Mucosa of stomach (tissue), 1 donor: ENCODE data around the gene YIPF2.

Source experiments
- H3K27me3 ChIP-seq: one replicate; pipeline ENCODE4 v1.7.0; 2013; ENCODE audit warnings: mild to moderate bottlenecking, low read length; ENCODE audit not compliant: control insufficient read depth, insufficient read depth
- H3K36me3 ChIP-seq: one replicate; pipeline ENCODE4 v1.7.0; 2013; ENCODE audit warnings: low read length; ENCODE audit not compliant: control insufficient read depth, insufficient read depth
- H3K4me1 ChIP-seq: one replicate; pipeline ENCODE4 v1.7.0; 2013; ENCODE audit warnings: mild to moderate bottlenecking, low read length; ENCODE audit not compliant: control insufficient read depth, insufficient read depth
- H3K4me3 ChIP-seq: one replicate; pipeline ENCODE4 v1.7.0; 2013; ENCODE audit warnings: low read length
- H3K9ac ChIP-seq: one replicate; pipeline ENCODE4 v1.7.0; 2013; ENCODE audit warnings: mild to moderate bottlenecking, low read length, moderate library complexity
- H3K9me3 ChIP-seq: one replicate; pipeline ENCODE4 v1.7.0; 2013; ENCODE audit warnings: mild to moderate bottlenecking, low read length, moderate library complexity; ENCODE audit not compliant: control insufficient read depth
- donor health status: Pancreatic carcinoma.

YIPF2 gene

DNA sequence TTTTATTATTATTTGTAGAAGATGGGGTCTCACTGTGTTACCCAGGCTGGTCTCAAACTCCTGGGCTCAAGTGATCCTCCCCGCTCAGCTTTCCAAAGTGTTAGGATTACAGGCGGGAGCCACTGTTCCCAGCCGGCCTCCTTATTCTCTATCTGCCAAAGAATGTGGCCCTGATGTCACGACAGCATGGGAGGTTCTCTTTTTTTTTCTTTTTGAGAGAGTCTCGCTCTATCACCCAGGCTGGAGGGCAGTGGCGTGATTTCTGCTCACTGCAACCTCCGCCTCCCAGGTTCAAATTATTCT lies 33.6 kb downstream of the YIPF2 start:
- peaks cover 39% of the 10 kb centered on the region for H3K4me1 ChIP-seq
- H3K9me3 ChIP-seq, result no peaks in the 10 kb centered on the region
- no peak overlapping the region for H3K9ac ChIP-seq
- no peaks in the 10 kb centered on the region for H3K36me3 ChIP-seq
- H3K27me3 ChIP-seq, result no peaks in the 10 kb centered on the region
- H3K4me3 ChIP-seq, result no peak overlapping the region

DNA sequence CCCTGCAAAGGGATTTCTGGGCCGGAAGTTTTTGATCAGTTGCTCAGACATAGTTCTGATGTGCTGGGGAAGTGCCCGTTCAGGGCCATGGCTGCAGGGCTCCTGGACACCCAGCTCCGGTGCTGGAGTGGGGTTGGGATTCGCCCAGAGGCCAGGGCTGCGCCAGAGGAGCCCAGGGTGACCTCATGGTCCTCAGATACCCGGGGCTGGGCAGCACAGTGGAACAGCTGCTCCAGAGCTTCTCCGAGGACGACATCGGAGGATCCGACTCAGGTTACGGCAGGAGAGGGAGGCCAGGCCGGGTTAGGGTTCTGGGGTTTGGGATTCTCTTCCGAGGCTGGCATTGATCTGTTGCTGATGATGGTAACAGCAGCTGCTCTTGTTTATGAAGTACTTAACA lies 36.2 kb downstream of the YIPF2 start:
- Histone ChIP-seq H3K27me3 (no peaks in the 10 kb centered on the region), H3K36me3 (no peaks in the 10 kb centered on the region), H3K4me3 (no peak overlapping the region), H3K9me3 (no peaks in the 10 kb centered on the region), H3K4me1 (peaks cover 27% of the 10 kb centered on the region), H3K9ac (no peak overlapping the region)

DNA sequence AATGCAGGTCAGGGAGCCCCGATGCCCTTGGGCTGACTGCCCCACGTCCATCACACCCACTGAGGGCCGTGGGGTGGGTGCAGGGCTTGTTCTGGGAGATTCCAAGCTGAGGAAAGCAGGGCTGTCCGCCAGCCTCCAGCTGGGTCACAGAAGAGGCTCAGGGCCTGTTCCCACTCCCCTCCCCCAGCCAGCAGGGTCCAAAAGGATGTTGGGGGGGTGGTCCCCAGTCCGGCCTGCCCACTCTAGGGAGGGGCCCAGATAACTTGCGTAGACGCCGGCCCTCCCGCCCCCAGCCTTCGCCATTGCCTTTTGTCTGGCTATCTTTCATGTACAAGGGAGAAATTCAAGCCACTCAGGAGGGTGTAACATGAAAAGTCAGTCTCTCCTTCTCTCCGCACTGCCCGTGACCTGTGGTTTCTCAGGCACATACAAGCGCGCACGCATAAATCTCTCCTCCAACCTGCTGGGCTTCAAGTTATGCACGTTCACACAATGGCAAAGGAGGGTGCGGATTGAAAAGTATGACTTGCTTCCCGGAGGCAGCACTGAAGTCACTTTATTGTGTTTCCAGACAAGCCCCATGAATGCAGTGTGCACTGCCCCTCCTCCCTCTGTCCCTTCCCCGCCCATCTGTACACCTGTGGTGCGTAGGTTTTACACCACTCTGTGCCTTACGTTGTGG lies 36.9 kb downstream of the YIPF2 start:
- Histone ChIP-seq H3K4me3 (no peak overlapping the region), H3K36me3 (no peaks in the 10 kb centered on the region), H3K9me3 (no peaks in the 10 kb centered on the region), H3K9ac (peak overlapping the region; percentile 10), H3K4me1 (peaks cover 20% of the 10 kb centered on the region), H3K27me3 (no peaks in the 10 kb centered on the region)

DNA sequence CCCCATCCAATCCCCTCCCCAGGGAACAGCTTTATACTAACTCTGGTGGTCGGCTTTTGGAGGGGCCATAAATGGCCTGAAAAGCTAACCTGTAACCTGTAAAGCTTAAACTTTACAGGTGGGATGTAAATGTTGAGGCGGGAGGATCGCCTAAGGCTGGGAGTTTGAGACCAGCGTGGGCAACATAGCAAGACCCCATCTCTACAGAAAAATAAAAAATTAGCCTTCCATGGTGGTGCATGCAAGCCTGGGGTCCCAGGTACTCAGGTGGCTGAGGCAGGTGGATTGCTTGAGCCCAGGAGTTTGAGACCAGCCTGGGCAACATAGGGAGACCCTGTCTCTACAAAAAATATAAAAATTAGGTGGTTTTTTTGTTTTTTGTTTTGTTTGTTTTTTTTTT lies 38.6 kb downstream of the YIPF2 start:
- Histone ChIP-seq H3K4me3 (no peak overlapping the region), H3K36me3 (no peaks in the 10 kb centered on the region), H3K27me3 (no peaks in the 10 kb centered on the region), H3K4me1 (peaks cover 16% of the 10 kb centered on the region), H3K9me3 (no peaks in the 10 kb centered on the region), H3K9ac (no peak overlapping the region)

DNA sequence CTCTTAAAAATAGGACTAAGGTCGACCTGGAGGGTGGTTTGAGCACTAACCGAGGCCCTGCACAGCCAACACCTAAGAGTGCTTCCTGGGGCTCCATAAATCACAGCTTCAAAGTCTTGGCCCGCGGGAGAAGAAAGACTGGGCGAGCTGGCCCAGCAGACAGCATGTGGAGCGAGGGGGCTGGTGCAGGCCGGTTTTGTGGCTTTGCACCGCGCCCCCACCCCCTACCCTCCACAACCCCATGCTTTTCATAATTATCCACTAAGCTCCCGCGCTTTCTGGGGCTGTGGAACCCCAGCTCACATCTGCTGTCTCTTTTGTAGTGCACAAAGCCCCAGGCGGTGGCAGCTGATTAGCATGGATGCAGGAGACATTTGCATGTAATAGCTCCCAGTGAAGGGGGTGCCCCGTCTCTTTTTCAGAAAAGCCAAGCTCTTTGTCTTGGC lies 40.0 kb downstream of the YIPF2 start:
- Histone ChIP-seq H3K4me1 (peaks cover 16% of the 10 kb centered on the region), H3K27me3 (no peaks in the 10 kb centered on the region), H3K36me3 (no peaks in the 10 kb centered on the region), H3K9me3 (no peaks in the 10 kb centered on the region), H3K4me3 (no peak overlapping the region), H3K9ac (no peak overlapping the region)

DNA sequence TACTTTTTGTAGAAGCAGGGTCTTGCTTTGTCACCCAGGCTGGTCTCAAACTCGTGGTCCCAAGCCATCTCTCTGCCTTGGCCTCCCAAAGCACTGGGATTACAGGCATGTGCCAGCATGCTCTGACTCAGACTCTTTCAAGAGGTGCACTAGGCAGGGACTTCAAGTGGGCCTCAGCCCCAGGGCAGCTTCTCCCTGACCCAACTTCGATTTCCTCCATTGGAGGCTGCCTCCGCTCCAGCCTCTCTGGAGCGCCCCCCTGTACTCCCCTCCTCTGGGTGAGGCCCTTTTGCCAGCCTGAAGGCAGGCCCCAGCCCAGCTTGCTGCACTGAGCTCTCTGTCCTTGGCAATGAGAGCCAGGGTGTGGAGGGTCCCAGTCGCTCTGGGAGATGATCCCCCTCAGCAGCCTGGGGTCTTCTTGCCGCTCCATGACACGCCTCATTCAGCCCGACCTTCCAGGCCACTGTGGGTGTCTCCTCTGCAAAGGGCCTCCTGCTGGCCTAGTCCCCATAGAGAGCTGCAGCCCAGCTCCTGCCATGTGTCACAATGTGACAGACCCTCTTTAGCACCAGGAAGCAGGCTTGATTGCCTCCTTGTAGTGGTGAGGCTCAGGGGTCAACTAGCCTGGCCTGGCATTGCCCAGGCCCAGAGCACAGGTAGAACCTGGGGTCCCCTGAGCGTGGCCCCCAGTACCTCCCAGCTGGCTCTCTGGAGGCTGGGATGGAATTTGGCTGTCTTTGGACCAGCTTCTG lies 40.6 kb downstream of the YIPF2 start:
- Histone ChIP-seq H3K4me1 (peaks cover 16% of the 10 kb centered on the region), H3K4me3 (no peak overlapping the region), H3K9me3 (no peaks in the 10 kb centered on the region), H3K36me3 (no peaks in the 10 kb centered on the region), H3K9ac (no peak overlapping the region), H3K27me3 (no peaks in the 10 kb centered on the region)

DNA sequence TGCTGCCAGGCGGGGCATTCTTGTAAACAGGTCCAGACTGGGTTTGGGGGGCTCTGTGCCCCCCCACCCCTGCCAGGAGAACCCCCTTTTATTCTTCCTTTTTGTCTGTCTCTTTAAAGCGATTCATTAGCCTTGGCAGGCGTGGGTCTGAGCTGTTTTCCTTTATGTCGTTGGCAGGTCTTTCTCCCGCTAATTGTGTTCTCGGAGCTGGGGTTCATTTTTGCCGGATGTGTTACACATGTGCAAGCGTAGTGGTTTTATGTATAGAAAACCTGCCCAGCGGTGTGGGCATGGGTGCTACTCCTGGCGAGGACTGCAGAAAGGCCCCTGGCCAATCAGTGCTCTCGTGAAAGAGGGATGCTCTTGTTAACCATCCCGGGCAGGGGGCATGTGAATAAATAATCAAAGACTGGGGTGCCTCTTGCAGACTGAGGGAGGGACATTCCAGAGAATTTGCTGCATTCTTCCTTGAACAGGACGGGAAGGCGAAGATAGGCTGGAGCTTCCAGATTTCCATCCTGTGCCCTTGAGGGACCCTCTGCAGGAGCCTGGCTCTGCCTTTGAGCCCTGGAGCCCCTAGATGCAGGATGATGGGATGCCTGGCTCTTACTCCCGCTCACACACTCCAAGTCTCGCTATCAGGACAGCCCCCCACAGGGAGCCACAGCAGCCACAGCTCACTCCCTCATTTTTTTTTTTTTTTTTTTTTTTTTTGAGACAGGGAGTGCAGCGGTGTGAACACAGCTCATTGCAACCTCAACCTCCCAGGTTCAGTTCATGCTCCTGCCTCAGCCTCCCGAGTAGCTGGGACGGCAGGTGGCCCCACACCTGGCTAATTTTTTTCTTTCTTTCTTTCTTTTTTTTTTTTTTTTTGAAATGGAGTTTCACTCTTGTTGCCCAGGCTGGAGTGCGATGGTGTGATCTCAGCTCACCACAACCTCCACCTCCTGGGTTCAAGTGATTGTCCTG lies 43.0 kb downstream of the YIPF2 start:
- no peaks in the 10 kb centered on the region for H3K27me3 ChIP-seq
- no peaks in the 10 kb centered on the region for H3K36me3 ChIP-seq
- H3K9me3 ChIP-seq, result no peaks in the 10 kb centered on the region
- no peak overlapping the region for H3K9ac ChIP-seq
- peaks cover 8% of the 10 kb centered on the region for H3K4me1 ChIP-seq
- no peak overlapping the region for H3K4me3 ChIP-seq

DNA sequence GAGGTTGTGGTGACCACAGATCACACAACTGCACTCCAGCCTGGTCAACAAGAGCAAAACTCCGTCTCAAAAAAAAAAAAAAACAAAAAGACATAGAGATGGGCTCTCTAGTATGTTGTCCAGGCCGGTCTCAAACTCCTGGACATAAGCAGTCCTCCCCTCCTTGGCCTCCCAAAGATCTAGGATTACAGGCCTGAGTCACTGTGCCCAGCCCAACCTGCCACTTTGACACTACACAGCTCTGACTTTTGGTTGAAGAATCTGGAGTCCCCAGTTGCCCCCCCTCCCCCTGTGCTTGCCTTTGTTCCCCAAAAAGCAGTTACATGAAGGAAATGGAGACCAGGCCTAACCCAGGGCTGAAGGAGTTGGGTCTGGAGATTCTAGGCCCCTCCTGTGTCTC lies 44.2 kb downstream of the YIPF2 start:
- Histone ChIP-seq H3K9me3 (no peaks in the 10 kb centered on the region), H3K4me1 (peaks cover 11% of the 10 kb centered on the region), H3K9ac (no peak overlapping the region), H3K36me3 (no peaks in the 10 kb centered on the region), H3K4me3 (no peak overlapping the region), H3K27me3 (no peaks in the 10 kb centered on the region)

DNA sequence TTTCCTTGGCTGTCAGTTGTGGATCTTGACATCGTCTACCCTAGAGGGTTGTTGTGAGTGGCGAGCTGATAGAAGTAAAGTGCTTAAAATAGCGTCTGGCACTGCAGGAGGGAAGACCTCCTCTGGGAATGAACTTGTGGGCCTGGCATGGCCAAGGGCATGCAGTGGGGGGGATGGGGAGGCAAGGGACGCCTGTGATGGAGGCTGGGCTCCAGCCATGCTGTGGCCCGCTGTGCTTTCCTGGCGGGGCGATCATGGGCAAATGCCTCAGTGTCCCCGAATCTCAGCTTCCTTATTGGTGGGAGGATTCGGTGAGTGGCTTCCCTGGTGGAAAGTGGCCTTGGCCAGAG lies 46.4 kb downstream of the YIPF2 start:
- Histone ChIP-seq H3K27me3 (no peaks in the 10 kb centered on the region), H3K9ac (no peak overlapping the region), H3K4me1 (peaks cover 15% of the 10 kb centered on the region), H3K36me3 (no peaks in the 10 kb centered on the region), H3K9me3 (no peaks in the 10 kb centered on the region), H3K4me3 (no peak overlapping the region)

DNA sequence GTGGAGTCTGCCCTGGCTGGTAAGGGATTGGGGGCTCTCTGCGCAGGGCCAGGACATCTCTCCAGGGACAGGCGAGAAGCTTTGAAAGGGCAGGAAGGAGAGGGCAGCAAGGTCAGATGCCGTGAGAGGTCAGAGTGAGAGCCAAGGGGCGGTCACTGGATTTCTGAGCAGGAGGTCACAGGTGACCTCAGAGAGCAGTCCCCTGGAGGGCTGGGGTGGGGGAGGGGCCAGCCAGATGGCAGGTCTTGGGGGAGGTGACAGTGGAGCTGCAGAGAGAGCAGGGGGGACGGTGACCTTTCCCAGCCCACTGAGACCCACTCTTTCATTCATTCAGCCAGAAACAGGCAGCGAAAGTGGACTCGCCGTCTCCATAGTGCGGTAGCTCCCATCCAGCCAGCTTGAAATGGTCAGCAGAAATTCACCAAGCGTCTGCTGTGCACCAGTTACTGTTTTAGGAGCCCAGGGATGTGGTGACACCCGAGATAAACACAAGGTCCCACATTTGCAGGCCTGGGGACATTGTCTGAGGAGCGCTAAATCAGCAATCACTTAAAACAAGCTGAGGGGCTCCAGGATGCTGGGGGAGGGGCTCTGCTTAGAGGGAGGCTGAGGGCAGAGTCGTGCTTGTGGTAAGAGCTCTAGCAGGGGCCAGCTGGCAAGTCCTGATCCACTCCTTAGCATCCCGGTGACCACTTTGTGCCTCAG lies 46.9 kb downstream of the YIPF2 start:
- no peak overlapping the region for H3K4me3 ChIP-seq
- H3K27me3 ChIP-seq, result no peaks in the 10 kb centered on the region
- no peaks in the 10 kb centered on the region for H3K9me3 ChIP-seq
- H3K36me3 ChIP-seq, result no peaks in the 10 kb centered on the region
- H3K9ac ChIP-seq, result no peak overlapping the region
- H3K4me1 ChIP-seq, result peaks cover 15% of the 10 kb centered on the region

DNA sequence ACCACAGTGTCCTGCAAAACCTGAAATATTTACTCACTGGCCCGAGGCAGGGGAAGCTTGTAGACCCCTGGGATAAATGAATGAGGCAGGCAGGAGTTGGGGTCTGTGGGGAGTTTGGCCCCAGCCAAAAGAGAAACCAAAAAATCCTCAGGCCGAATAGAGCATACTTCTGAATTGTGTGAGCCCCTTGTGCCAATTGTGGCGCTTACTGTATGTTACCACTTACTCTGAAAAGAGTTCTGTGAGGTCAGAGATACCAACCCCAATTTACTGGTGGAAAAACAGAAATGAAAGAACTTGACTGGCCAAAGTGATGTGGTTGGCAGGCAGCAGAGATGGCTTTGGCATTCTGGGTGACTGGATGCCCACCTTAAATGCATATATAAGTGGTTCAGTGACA lies 50.2 kb downstream of the YIPF2 start:
- Histone ChIP-seq H3K9ac (no peak overlapping the region), H3K4me1 (peaks cover 15% of the 10 kb centered on the region)

More for the DNA sequence above, 50.2 kb downstream of the YIPF2 start:
- Histone ChIP-seq H3K4me3 (no peak overlapping the region), H3K27me3 (no peaks in the 10 kb centered on the region), H3K9me3 (no peaks in the 10 kb centered on the region), H3K36me3 (no peaks in the 10 kb centered on the region)
